RPMI8226 (cell line): ENCODE results near the gene CLSTN1.
"Not testable (repeated sequence)": the region's sequence is repeated elsewhere in the genome, so short reads cannot be mapped to it uniquely, and the experiment has no call there.

Experiments
- DNase-seq: peaks from one replicate; pipeline ENCODE4 v3.0.0-alpha.2; 2015

CLSTN1 gene

GRCh38 chr1:9760824-9761223 lies 62.9 kb downstream of the CLSTN1 start:
- DNase-seq = no peak

GRCh38 chr1:9759939-9760338 lies 63.8 kb downstream of the CLSTN1 start:
- no peak for DNase-seq

- no peak for DNase-seq
Measured at GRCh38 chr1:9758559-9759121, 65.1 kb downstream of the CLSTN1 start.

GRCh38 chr1:9755441-9755995 lies 68.2 kb downstream of the CLSTN1 start:
- no peak for DNase-seq

GRCh38 chr1:9753121-9753531 lies 70.6 kb downstream of the CLSTN1 start:
- no peak for DNase-seq

- DNase-seq = no peak
Measured at GRCh38 chr1:9751971-9752370, 71.8 kb downstream of the CLSTN1 start.

GRCh38 chr1:9749361-9749760 lies 74.4 kb downstream of the CLSTN1 start:
- DNase-seq = no peak

- not testable (repeated sequence) for DNase-seq
Measured at GRCh38 chr1:9748391-9748790, 75.4 kb downstream of the CLSTN1 start.

- DNase-seq = no peak
Measured at GRCh38 chr1:9746651-9747050, 77.1 kb downstream of the CLSTN1 start.

- no peak for DNase-seq
Measured at GRCh38 chr1:9746211-9746610, 77.6 kb downstream of the CLSTN1 start.

- DNase-seq = no peak
Measured at GRCh38 chr1:9744106-9744799, 79.5 kb downstream of the CLSTN1 start.

GRCh38 chr1:9737671-9738070 lies 86.1 kb downstream of the CLSTN1 start:
- no peak for DNase-seq

GRCh38 chr1:9737057-9737456 lies 86.7 kb downstream of the CLSTN1 start:
- DNase-seq = no peak

- DNase-seq = no peak
Measured at GRCh38 chr1:9736241-9736640, 87.5 kb downstream of the CLSTN1 start.

- no peak for DNase-seq
Measured at GRCh38 chr1:9735800-9736199, 88.0 kb downstream of the CLSTN1 start.

GRCh38 chr1:9733160-9733789 lies 90.5 kb downstream of the CLSTN1 start:
- DNase-seq = no peak

GRCh38 chr1:9732123-9732971 lies 91.4 kb downstream of the CLSTN1 start:
- no peak for DNase-seq

- DNase-seq = no peak
Measured at GRCh38 chr1:9731561-9731960, 92.2 kb downstream of the CLSTN1 start.

- DNase-seq = no peak
Measured at GRCh38 chr1:9731051-9731537, 92.7 kb downstream of the CLSTN1 start.

GRCh38 chr1:9730096-9730901 lies 93.5 kb downstream of the CLSTN1 start:
- no peak for DNase-seq

GRCh38 chr1:9729523-9729922 lies 94.2 kb downstream of the CLSTN1 start:
- no peak for DNase-seq
